ENCODE results near the gene PEX5. TPM values are rescaled to one million over a fixed set of nuclear protein-coding genes. Genes with fewer than 3 reads are reported as not detected.
A peak's percentile ranks its signal among the peaks of the same experiment; 100 is the strongest.

The PEX5 gene
- total RNA-seq, 1 donor, result 24.3 TPM

GRCh38 chr12:7160183-7160582 lies 29.3 kb upstream of the PEX5 start:
- H3K4me3 ChIP-seq (ENCODE audit: low read depth, low read length), result no peak overlapping the region
- DNase-seq (ENCODE audit: low read depth), result no peak
- TF ChIP-seq CTCF (IDR thresholded peaks at IDR 0.05; ENCODE audit: insufficient read depth, low read length), result no peak

- DNase-seq (ENCODE audit: low read depth), result no peak
- no peak overlapping the region for H3K4me3 ChIP-seq (ENCODE audit: low read depth, low read length)
- no peak for TF ChIP-seq CTCF (IDR thresholded peaks at IDR 0.05; ENCODE audit: insufficient read depth, low read length)
Observed at GRCh38 chr12:7161327-7161726, 28.2 kb upstream of the PEX5 start.

- DNase-seq (ENCODE audit: low read depth), result peak; percentile 64
- TF ChIP-seq CTCF (IDR thresholded peaks at IDR 0.05; ENCODE audit: insufficient read depth, low read length), result no peak
- H3K4me3 ChIP-seq (ENCODE audit: low read depth, low read length), result no peak overlapping the region
Observed at GRCh38 chr12:7161811-7162210, 27.7 kb upstream of the PEX5 start.

GRCh38 chr12:7162691-7163114 lies 26.8 kb upstream of the PEX5 start:
- peak; percentile 51 for TF ChIP-seq CTCF (IDR thresholded peaks at IDR 0.05; ENCODE audit: insufficient read depth, low read length)
- peak; percentile 11 for DNase-seq (ENCODE audit: low read depth)
- no peak overlapping the region for H3K4me3 ChIP-seq (ENCODE audit: low read depth, low read length)

- no peak overlapping the region for H3K4me3 ChIP-seq (ENCODE audit: low read depth, low read length)
- no peak for DNase-seq (ENCODE audit: low read depth)
- no peak for TF ChIP-seq CTCF (IDR thresholded peaks at IDR 0.05; ENCODE audit: insufficient read depth, low read length)
Observed at GRCh38 chr12:7169951-7170350, 19.5 kb upstream of the PEX5 start.

GRCh38 chr12:7171854-7172253 lies 17.6 kb upstream of the PEX5 start:
- TF ChIP-seq CTCF (IDR thresholded peaks at IDR 0.05; ENCODE audit: insufficient read depth, low read length), result no peak
- H3K4me3 ChIP-seq (ENCODE audit: low read depth, low read length), result no peak overlapping the region
- DNase-seq (ENCODE audit: low read depth), result no peak

- DNase-seq (ENCODE audit: low read depth), result peak; percentile 45
Observed at GRCh38 chr12:7175493-7175892, 14.0 kb upstream of the PEX5 start.

More at GRCh38 chr12:7175493-7175892, 14.0 kb upstream of the PEX5 start:
- no peak for TF ChIP-seq CTCF (IDR thresholded peaks at IDR 0.05; ENCODE audit: insufficient read depth, low read length)
- no peak overlapping the region for H3K4me3 ChIP-seq (ENCODE audit: low read depth, low read length)

Measured in fibroblast of the aortic adventitia (primary cell).